HG02840 (cell line): ENCODE measurements around the gene SOX21.

ENCODE experiments used
- ATAC-seq: cut with Tn5 transposase; IDR thresholded peaks from one replicate; pipeline ENCODE4 v1.9.1; 2021; ENCODE audit warnings: mild to moderate bottlenecking, moderate library complexity, moderate number of reproducible peaks; ENCODE audit not compliant: unreplicated experiment, low FRiP score

The SOX21 gene

GRCh38 chr13:94682229-94682628 lies 30.1 kb downstream of the SOX21 start:
- ATAC-seq = no peak

GRCh38 chr13:94679614-94680013 lies 32.7 kb downstream of the SOX21 start:
- ATAC-seq = no peak

DNA sequence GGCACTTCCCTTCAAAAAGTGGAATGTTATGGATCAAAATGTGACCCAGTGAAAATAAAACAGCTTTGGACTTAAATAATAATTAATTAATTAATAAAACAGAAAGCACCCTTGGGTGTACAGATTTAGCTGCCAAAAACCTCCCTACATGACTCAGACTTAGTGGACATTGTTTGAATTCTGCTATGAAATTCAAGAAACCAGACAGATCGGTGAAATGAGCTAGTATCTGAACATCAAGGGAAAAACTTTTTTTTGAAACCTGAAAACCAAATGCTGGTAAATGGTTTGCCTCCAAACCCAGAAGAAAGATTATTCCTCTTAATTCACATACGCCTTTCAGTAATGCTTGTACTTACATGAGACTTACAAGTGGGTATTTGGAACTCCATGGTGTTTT lies 33.5 kb downstream of the SOX21 start:
- no peak for ATAC-seq

DNA sequence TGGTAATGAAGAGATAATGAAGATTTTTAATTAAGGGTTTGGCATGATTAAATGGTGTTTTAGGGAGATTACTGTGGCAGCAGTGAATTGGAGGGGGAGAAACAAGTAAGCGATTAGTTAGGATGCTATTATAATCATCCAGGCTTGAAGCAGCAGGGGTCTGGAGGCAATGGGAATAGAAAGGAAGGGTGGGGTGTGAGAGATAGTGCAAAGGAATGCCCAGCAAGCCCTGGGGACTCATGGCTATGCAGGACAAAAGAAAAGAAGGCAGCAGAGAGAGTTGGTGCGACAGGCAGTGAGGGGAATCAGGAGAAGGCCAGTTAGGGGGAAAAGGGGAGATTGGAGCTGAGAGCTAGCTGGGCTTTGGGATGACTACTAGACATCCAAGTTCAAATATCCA lies 34.5 kb downstream of the SOX21 start:
- no peak for ATAC-seq

- no peak for ATAC-seq
These were observed 37.6 kb downstream of the SOX21 start for GRCh38 chr13:94674609-94675348.

DNA sequence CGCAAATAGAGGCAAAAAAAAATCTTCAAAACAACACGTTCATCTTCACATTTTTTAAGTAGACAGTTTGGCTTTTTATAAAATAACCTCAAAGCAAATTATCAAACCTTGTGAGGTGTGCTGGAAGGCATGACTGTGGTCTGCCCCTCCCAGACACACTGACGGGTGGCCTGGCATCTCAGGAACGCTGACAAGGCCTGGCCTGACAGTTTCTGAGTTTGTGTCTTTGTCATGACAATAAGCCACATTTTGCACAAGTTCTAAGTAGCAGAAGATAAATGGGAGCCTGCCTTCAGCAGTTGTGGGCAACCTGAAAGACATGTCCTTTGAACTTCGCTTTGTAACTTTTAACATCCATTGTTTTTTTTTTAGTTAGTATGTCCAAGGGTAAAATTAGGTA lies 38.5 kb downstream of the SOX21 start:
- ATAC-seq = no peak

- ATAC-seq = no peak
These were observed 39.9 kb downstream of the SOX21 start for GRCh38 chr13:94672400-94672799.

DNA sequence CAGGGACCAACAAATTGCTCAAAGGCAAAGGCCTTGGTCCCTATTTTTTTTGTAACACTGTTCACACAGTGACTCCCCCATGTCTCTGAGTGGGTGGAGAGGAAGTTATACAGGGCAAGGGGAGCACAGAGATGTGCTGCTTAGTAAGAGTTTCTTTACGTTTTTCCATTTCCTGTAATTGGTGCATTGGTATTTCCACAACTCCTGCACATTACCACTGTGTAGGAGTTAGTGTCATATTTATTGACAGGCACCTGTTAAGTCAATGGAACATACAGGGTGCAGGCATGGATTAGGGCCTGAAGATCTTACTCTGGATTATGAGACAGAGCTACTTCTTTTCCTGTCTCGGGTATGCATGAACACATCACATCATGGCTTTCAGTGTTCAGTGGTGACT lies 45.2 kb downstream of the SOX21 start:
- ATAC-seq = no peak

DNA sequence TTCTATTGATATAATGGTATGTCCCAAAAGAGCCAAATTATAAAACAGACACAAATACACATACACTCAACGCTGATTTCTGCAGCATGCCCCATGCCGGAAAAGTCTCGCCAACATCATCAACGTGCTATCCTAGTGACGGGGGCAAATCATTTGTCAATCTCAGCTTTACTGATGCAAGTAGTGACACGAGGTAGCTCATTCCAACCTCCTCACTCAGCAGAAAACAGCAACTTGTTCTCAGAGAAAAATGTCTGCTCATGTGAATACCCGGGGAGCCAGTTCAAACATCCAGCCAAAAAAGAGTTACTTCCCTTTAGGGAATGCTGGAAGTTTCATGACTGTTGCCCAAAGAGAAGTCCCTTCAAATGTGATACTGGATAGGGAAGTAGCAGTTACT lies 46.3 kb downstream of the SOX21 start:
- ATAC-seq = no peak

- ATAC-seq = no peak
These were observed 47.5 kb downstream of the SOX21 start for GRCh38 chr13:94664889-94665288.

- no peak for ATAC-seq
These were observed 49.9 kb downstream of the SOX21 start for GRCh38 chr13:94662274-94662945.

- ATAC-seq = no peak
These were observed 50.9 kb downstream of the SOX21 start for GRCh38 chr13:94661406-94661805.

DNA sequence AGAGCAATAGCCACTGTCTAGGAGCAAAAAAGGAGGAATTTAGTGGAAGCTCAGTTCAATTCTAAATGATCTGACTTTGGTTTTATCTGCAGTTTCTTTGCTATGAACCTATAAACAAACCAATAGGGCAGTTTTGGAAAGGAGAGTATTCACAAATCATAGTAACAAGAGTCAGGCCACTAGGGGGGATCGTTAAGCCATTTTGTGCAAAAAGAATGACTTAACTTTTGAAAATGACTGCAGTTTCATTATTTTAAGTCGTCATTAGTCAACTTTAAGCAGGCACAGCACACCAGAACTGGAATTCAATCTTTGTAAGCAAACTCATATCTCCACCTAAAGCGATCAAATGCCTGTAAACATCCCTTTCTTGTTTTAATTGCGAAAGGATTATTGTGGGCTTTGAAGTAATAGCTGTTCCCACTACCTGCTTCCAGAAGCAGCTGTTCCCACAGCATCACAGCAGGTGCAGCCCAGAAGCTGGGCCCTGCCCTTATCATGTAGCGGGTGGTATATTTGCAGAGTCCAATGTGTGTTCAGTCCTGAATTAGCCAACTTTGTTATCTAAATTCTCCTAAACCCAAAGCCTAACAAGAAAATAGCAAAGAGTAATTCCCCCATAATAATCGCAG lies 51.5 kb downstream of the SOX21 start:
- ATAC-seq = no peak
